AG04449 (cell line): ENCODE data around the gene OBP2B.
"Not testable (repeated sequence)": the region's sequence is repeated elsewhere in the genome, so short reads cannot be mapped to it uniquely, and the experiment has no call there.

ENCODE experiments used
- CTCF ChIA-PET: fragments of 350-600 bp; formaldehyde crosslinking; extraction: SDS; loops from one replicate; lab custom pipeline; 2021; ENCODE audit warnings: antibody characterized with exemption; lab: Yijun Ruan, JAX
- POLR2A ChIA-PET: fragments of 400-600, 350-600 bp; formaldehyde crosslinking; extraction: SDS; loops from one replicate; lab custom pipeline; 2020; ENCODE audit warnings: antibody characterized with exemption, inconsistent platforms; lab: Yijun Ruan, JAX
- DNase-seq: peaks from one replicate; pipeline ENCODE4 v3.0.0-alpha.2; 2010; ENCODE audit warnings: low read depth, low spot score
- H3K4me3 ChIP-seq: 2 replicates; pipeline ENCODE4 v1.5.1; 2011; ENCODE audit warnings: low read depth, mild to moderate bottlenecking, control low read depth, low read length
- CTCF ChIP-seq: IDR thresholded peaks from one replicate; pipeline ENCODE4 v1.5.1; 2011; ENCODE audit warnings: mild to moderate bottlenecking, moderate library complexity, low read length, control low read depth, inconsistent platforms; ENCODE audit not compliant: insufficient read depth; ENCODE audit errors: missing control alignments

OBP2B gene

GRCh38 chr9:133234577-133235322 lies 25.7 kb upstream of the OBP2B start:
- no peak overlapping the region for H3K4me3 ChIP-seq
- POLR2A ChIA-PET = no interaction called here
- CTCF ChIA-PET = no interaction called here
- DNase-seq = no peak
- TF ChIP-seq CTCF = no peak

- no peak for DNase-seq
- no peak overlapping the region for H3K4me3 ChIP-seq
- TF ChIP-seq CTCF = no peak
- ChIA-PET CTCF (no interaction called here), POLR2A (no interaction called here)
Observed at GRCh38 chr9:133233681-133234432, 24.8 kb upstream of the OBP2B start.

- POLR2A ChIA-PET = interaction anchor here (0.6 kb wide), 1 partner anchor 8 kb away, joined by 3 read pairs; no protein-coding TSS in a partner anchor
- CTCF ChIA-PET, H3K4me3 ChIP-seq, DNase-seq: not testable (repeated sequence)
Observed at GRCh38 chr9:133231934-133232568, 23.0 kb upstream of the OBP2B start.

GRCh38 chr9:133230514-133230913 lies 21.5 kb upstream of the OBP2B start:
- POLR2A ChIA-PET, DNase-seq, H3K4me3 ChIP-seq, CTCF ChIA-PET: not testable (repeated sequence)

- CTCF ChIA-PET = no interaction called here
- H3K4me3 ChIP-seq = no peak overlapping the region
- POLR2A ChIA-PET = no interaction called here
- no peak for DNase-seq
- TF ChIP-seq CTCF = no peak
Observed at GRCh38 chr9:133230093-133230492, 21.0 kb upstream of the OBP2B start.

GRCh38 chr9:133228474-133229193 lies 19.6 kb upstream of the OBP2B start:
- DNase-seq, POLR2A ChIA-PET, CTCF ChIA-PET, H3K4me3 ChIP-seq: not testable (repeated sequence)

GRCh38 chr9:133227996-133228395 lies 18.9 kb upstream of the OBP2B start:
- DNase-seq, H3K4me3 ChIP-seq, CTCF ChIA-PET, POLR2A ChIA-PET: not testable (repeated sequence)
